Lower lobe of right lung (tissue), 2 donors: Measurements from ENCODE around the gene FRAS1. TPM values are rescaled to one million over a fixed set of nuclear protein-coding genes. Genes with fewer than 3 reads are reported as not detected.
A peak's percentile ranks its signal among the peaks of the same experiment; 100 is the strongest.

ENCODE experiments used
- ATAC-seq, 2 donors: fragments of 200-7000 bp; cut with Tn5 transposase; one replicate each; pipeline ENCODE4 v1.9.1; 2020 to 2022; ENCODE audit warnings: mild to moderate bottlenecking in 2 of 2, moderate library complexity in 2 of 2
- DNase-seq: peaks from one replicate; pipeline ENCODE4 v3.0.0-alpha.2; 2020
- H3K27ac ChIP-seq: fragments of 200-600 bp; one replicate; pipeline ENCODE4 v1.8.0; 2022
- H3K27me3 ChIP-seq: fragments of 200-600 bp; one replicate; pipeline ENCODE4 v1.8.0; 2022; ENCODE audit warnings: low read depth
- H3K36me3 ChIP-seq: fragments of 200-600 bp; one replicate; pipeline ENCODE4 v1.8.0; 2022; ENCODE audit warnings: mild to moderate bottlenecking
- H3K4me1 ChIP-seq: fragments of 200-600 bp; one replicate; pipeline ENCODE4 v1.8.0; 2022
- H3K4me3 ChIP-seq: fragments of 200-600 bp; one replicate; pipeline ENCODE4 v1.8.0; 2022; ENCODE audit warnings: mild to moderate bottlenecking
- H3K9me3 ChIP-seq: fragments of 200-600 bp; one replicate; pipeline ENCODE4 v1.8.0; 2022
- CTCF ChIP-seq: fragments of 200-600 bp; IDR thresholded peaks from one replicate; pipeline ENCODE4 v1.8.0; 2022; ENCODE audit warnings: antibody characterized with exemption, mild to moderate bottlenecking
- intact Hi-C: fragments of 100-400 bp; cut with DNase I; formaldehyde crosslinking; loops from one replicate; pipeline ENCODE4 v1.11.0; 2022
- total RNA-seq: library from RNA; stranded (reverse); fragmentation: NEBNext Ultra II Directional; extraction: Animal tissue kit (Norgen Biotek cat#: 25700); gene quantifications from one replicate; pipeline ENCODE4 v1.2.1, GENCODE V29; 2021
- donor health status: DM: no; HTN: yes; CAD: no; lungs with severe emphysema.

Gene FRAS1
- total RNA-seq, 1 donor from 2014 or later, result 9.2 TPM

GRCh38 chr4:78570117-78570516, 513.0 kb downstream of the FRAS1 start:
- intact Hi-C loops, result no loop called here
- H3K27me3 ChIP-seq, result no peaks in the 10 kb centered on the region
- DNase-seq, result no peak
- H3K27ac ChIP-seq, result no peak overlapping the region
- ATAC-seq, result no peak
- TF ChIP-seq CTCF, result no peak
- H3K9me3 ChIP-seq, result no peaks in the 10 kb centered on the region
- no peaks in the 10 kb centered on the region for H3K36me3 ChIP-seq
- no peak overlapping the region for H3K4me3 ChIP-seq
- H3K4me1 ChIP-seq, result peaks cover 31% of the 10 kb centered on the region

GRCh38 chr4:78571804-78572203, 514.7 kb downstream of the FRAS1 start:
- Histone ChIP-seq H3K9me3 (no peaks in the 10 kb centered on the region), H3K4me1 (peaks cover 27% of the 10 kb centered on the region), H3K27me3 (no peaks in the 10 kb centered on the region), H3K4me3 (no peak overlapping the region), H3K36me3 (no peaks in the 10 kb centered on the region), H3K27ac (no peak overlapping the region)
- ATAC-seq, result no peak
- no peak for TF ChIP-seq CTCF
- DNase-seq, result no peak
- intact Hi-C loops, result no loop called here

- no peaks in the 10 kb centered on the region for H3K4me1 ChIP-seq
- H3K36me3 ChIP-seq, result peaks cover 28% of the 10 kb centered on the region
- no peak for TF ChIP-seq CTCF
- H3K27me3 ChIP-seq, result no peaks in the 10 kb centered on the region
- no peak overlapping the region for H3K4me3 ChIP-seq
- ATAC-seq (no peak), DNase-seq (no peak)
- intact Hi-C loops, result no loop called here
- H3K27ac ChIP-seq, result no peak overlapping the region
- H3K9me3 ChIP-seq, result no peaks in the 10 kb centered on the region
Measured at GRCh38 chr4:78578674-78579425, 521.7 kb downstream of the FRAS1 start.

- Histone ChIP-seq H3K27me3 (no peaks in the 10 kb centered on the region), H3K9me3 (no peaks in the 10 kb centered on the region), H3K4me1 (no peaks in the 10 kb centered on the region), H3K36me3 (peaks cover 34% of the 10 kb centered on the region), H3K4me3 (no peak overlapping the region), H3K27ac (no peak overlapping the region)
- intact Hi-C loops, result no loop called here
- ATAC-seq, result peak; percentile 73 to 83
- DNase-seq, result no peak
- TF ChIP-seq CTCF, result no peak
Measured at GRCh38 chr4:78581618-78582017, 524.5 kb downstream of the FRAS1 start.

GRCh38 chr4:78584863-78585547, 527.9 kb downstream of the FRAS1 start:
- DNase-seq, result no peak
- Histone ChIP-seq H3K4me3 (no peak overlapping the region), H3K27ac (no peak overlapping the region), H3K9me3 (no peaks in the 10 kb centered on the region), H3K36me3 (peaks cover 49% of the 10 kb centered on the region), H3K4me1 (no peaks in the 10 kb centered on the region), H3K27me3 (no peaks in the 10 kb centered on the region)
- no peak for TF ChIP-seq CTCF
- intact Hi-C loops, result no loop called here
- ATAC-seq, result no peak
